ENCODE results near the gene PCK1.

DNA sequence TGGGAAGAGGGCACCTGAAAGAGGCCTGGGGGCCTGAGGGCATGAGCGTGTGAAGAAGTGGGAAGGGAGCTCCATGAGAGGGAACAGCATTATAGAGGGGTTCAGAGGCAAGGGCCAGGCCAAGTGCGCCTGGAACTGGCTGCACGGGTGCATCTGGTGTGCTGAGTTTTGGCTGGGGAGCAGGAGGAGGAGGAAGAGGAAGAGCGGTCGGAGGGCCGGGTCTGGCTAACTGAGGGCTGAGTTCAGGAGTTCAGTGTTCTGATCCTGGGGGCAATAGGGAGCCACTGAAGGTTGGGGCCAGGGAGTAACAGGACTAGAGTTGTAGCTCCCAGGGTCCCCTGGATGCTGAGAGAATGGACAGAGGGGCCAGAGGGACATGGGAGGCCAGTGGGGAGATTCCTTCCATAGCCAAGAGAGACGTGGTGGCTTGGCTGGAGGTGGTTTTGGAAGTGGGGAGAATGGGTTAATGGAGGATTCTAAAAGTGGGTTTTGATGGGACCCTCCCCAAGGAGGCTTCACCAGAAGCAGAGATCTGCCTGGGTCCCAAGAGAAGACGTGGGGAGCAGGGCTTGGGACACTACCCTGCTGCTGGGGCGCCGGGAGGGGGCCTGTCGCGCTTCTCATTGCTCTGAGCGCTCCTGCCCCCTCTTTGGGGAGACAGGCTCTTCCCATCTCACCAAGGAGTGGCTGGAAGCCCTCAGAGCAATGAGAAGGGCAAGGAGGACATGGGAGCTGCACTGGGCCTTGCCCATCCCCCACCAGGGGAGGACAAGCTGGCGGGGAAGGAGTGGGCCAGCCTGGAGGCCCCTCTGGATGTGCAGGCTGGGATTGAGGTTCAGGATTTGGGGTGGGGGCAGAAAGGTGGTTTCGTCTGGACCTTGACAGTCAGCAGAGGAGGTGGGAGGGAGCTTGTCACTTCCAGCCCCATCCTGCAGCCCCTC is 30.6 kb downstream of the PCK1 start:
- TF ChIP-seq CTCF (IDR thresholded peaks at IDR 0.05) (no peak), POLR2A (IDR thresholded peaks at IDR 0.05) (no peak)
